Stimulated activated CD8-positive, alpha-beta memory T cell treated with anti-CD3 and anti-CD28 coated beads, Interleukin-2, amount 100 ng/mL, for 1 hour (primary cell): ENCODE results near the gene GLYATL1B.
"Not testable (repeated sequence)": the region's sequence is repeated elsewhere in the genome, so short reads cannot be mapped to it uniquely, and the experiment has no call there.

ENCODE experiments used
- DNase-seq, 2 donors: peaks; one replicate each; pipeline ENCODE4 v3.0.0-alpha.2; 2020; ENCODE audit warnings: low read depth in 2 of 2

Gene GLYATL1B

DNA sequence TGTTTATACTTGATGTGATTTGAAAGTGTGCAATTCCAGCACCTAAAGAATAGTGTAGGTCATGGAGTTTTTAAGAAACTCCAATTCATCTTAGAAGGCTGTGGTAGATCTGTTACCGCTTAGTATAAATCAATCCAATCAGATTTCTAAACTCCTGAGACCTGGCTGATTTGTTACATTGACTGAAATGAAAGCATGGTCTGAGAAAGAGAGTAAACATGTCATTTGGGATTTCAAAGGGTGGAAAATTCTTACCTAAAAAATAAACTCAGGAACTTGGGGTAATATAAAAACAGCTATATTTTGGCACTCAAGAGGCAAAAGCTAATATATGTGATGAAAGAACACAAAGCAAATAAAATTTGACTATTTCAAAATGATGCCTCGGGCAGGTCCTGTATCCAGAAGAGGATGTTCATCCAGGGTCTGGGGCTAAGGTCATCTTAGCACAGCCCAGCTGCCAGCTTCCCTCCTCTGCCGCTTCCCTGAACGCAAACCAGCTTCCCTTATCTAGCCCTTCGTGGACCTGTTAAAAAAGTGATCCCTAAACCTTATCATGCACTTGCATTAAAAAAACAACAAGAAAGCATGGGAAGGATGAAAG is 10.0 kb downstream of the GLYATL1B start:
- DNase-seq, result not testable (repeated sequence)

DNA sequence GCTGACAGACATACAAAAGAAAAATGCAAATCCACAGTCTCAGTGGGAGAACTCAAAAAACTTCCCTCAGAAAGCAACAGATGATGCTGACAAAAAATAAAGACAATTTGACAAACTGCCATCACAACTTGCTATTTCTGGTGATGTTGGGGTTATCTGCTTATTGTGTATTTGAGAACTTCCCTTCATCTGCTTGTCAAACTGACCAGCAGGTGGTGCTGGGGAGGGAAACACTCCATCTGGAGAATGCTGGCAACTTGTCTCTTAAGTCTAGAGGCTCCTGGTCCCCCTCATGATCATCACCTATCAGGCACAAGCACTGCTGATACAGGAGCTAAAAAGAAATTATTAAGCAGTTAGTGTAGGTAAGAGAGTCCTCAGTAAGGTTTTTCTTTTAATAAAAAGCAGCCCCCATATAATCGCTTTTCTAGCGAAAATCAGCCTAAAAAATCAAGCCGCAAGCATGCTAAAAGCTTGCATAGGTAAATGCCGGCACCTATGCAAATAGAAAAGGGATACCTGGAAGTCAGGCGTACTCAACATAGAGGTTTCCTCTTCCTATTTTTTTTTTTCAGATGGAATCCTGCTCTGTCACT is 11.1 kb downstream of the GLYATL1B start:
- DNase-seq, result peak; percentile 33 to 42

DNA sequence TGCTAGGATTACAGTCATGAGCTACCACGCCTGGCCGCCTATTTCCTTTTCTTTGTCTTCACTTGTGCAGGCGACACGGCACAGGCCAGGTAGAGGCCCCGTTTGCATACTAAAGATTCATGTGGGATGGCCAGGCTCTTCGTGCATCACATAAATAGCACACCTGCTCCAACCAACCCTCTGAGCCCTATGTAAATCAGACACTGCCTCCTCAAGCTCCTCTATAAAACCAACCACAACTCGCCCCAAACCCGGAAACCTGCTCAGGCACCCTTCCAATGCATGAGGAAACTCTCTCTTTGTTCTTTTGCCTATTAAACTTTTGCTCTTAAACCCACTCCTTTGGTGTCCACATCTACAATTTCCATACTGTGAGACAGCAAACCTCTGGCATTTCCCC is 11.8 kb downstream of the GLYATL1B start:
- DNase-seq, result not testable (repeated sequence)

- DNase-seq, result peak in 1 of 2 donors; percentile 28
These were observed 16.2 kb downstream of the GLYATL1B start for GRCh38 chr11:59102259-59102765.

GRCh38 chr11:59106363-59107336 is 20.5 kb downstream of the GLYATL1B start, which contains the start of gene FAM111B:
Gene FAM111B, plus strand, starts transcription at chr11:59107237. Its CDS starts 2,389 bp downstream, at chr11:59109626.
- peak in 1 of 2 donors; percentile 10 for DNase-seq

- not testable (repeated sequence) for DNase-seq
These were observed 21.6 kb downstream of the GLYATL1B start for GRCh38 chr11:59107721-59108120.

DNA sequence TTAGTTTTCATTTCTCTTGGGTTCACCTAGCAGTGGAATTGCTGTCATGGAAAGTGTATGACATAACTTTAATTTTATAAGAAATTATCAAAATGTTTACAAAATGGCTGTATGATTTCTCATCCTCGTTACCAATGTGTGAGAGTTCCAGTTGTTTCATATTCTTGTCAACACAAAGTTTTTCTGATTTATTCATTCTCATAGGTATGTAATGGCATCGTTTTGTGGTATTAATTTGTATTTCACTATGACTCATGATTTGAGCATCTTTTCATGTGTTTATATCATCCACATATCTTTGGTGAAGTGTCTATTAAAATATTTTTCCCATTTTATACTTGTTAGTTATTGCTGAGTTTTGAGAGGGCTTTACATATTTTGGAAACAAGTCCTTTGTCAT is 26.4 kb downstream of the GLYATL1B start:
- DNase-seq, result no peak

- DNase-seq, result no peak
These were observed 28.2 kb downstream of the GLYATL1B start for GRCh38 chr11:59114344-59114743.

- DNase-seq, result no peak
These were observed 29.4 kb downstream of the GLYATL1B start for GRCh38 chr11:59115553-59115952.

DNA sequence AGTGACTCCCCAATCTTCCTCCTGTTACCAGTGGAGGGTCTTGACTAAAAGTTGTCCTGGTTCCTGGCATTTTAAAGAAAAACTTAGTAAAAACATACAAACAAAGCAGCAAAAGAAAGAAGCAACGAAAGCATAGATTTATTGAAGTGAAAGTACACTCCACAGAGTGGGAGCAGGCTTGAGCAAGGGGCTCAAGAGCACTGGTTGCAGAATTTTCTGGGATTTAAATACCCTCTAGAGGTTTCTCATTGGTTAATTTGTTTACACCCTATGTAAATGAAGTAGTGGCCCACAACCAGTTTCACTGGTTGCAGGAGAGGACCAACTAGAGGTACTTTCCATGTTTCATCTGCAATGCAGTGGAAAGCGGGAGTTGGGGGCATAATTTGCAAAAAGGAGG is 31.7 kb downstream of the GLYATL1B start:
- no peak for DNase-seq

DNA sequence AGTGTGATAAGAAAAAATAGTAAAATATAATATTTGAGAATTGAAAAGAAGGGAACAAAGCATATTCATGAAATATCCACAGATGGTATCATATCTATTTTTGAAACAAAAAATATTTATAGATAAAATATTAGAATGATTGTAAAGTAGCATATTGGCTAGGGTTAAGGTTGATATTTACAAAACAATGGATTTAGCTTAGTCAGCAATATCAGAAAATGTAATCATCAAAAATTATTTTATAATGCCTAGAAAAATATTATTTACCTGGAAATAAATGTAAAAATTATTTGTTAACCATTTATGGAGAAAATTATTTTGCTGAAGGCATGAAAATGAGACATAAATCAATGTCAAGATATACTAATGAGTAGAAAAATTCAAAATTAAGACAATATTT is 33.7 kb downstream of the GLYATL1B start:
- no peak for DNase-seq

- DNase-seq, result peak; percentile 77 to 78
These were observed 49.7 kb downstream of the GLYATL1B start for GRCh38 chr11:59135648-59136461.

DNA sequence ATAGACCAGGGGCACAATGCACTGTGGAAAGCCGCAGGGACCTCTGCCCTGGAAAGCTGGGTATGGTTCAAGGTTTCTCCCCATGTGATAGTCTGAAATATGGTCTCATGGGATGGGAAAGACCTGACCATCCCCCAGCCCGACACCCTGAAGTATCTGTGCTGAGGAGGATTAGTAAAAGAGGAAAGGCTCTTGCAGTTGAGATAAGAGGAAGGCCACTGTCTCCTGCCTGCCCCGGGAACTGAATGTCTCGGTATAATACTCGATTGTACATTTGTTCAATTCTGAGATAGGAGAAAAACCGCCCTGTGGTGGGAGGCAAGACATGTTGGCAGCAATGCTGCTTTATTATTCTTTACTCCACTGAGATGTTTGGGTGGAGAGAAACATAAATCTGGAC is 50.4 kb downstream of the GLYATL1B start:
- DNase-seq, result not testable (repeated sequence)

DNA sequence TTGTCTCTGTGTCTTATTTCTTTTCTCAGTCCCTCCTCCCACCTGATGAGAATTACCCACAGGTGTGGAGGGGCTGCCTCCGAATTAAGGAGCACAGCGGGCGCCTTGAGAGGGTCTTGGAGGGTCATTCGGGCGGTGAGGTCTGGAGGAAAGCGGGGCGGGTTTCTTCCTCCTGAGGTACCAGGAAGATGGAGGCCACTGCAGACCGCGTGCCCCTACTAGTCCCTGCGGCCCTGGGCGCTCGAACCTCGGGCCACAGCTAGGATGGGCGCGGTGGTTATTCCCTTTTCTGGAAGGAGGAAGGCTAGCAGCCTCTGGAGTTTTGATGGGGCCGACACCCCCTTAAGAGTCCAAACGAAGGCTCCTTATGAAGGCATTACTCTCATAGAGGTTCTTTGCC is 51.1 kb downstream of the GLYATL1B start:
- DNase-seq, result no peak

GRCh38 chr11:59138643-59139042 is 52.5 kb downstream of the GLYATL1B start:
- DNase-seq, result no peak

DNA sequence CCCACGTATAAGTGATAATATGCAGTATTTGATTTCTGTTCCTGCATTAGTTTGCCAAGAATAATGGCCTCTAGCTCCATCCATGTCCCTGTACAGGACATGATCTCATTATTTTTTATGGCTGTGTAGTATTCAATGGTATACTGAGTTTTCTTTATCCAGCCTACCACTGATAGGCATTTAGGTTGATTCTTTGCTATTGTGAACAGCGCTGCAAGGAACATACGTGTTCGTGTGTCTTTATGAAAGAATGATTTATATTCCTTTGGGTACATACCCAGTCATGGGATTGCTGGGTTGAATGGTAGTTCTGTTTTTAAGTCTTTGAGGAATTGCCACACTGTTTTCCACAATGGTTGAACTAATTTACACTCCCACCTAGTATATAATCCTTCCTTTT is 55.1 kb downstream of the GLYATL1B start:
- DNase-seq, result no peak

- no peak for DNase-seq
These were observed 55.8 kb downstream of the GLYATL1B start for GRCh38 chr11:59141673-59142460.

DNA sequence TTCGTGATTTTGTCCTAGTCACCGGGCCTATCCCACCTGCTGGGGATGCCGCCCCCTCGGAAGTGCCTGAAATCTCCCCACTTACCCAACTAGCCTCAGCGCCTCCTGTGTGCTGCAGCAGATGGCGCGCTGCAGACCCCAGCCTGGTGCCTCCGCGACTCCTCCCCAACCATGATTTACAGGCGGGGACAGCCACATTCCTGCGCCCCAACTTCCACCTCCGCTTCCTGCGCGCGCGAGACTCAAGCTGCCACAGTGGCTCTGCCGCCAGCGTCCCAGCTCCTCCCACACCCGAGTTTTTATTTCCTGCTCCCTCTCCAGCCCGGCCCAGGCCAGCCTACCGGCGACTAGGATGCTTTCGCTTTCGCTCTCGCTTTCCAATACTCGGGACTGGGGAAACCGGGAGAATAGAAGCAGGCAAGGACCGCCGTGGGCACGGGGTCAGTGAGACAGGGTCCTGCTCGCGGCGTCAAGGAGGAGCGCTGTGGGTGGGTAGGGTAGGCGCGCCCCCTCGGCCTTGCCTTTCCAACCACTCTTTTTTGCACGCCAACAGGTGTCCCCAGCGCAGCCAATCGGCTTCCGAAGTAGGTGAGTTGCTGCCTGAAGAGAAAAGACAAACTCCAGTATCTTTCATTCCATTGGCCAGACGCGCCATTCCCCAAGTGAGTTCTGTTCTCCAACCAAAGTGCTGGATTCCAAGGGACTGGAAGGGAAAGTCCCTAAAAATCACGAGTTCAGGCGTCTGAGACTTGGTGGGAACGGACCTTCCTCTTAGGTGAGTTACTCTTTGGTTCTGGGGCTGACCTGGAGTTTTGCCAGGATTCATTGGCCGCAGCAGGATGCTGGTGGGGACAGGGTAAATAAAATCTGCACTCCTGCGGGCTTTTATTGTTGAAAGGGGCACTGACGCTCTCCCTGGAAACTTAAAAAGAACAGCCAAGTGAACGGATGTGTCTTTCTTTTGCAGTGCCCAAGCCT is 56.7 kb downstream of the GLYATL1B start, which contains the start of gene FAM111A:
FAM111A (plus strand) TSS at position 327 of the 978 bp plus-strand sequence. CDS start 6,017 bp downstream, outside the sequence.
- DNase-seq, result peak; percentile 61 to 71

- DNase-seq, result no peak
These were observed 58.0 kb downstream of the GLYATL1B start for GRCh38 chr11:59144096-59144495.
